ENCODE measurements around the gene STARD3NL. TPM values are rescaled to one million over a fixed set of nuclear protein-coding genes. Genes with fewer than 3 reads are reported as not detected.
"Not testable (repeated sequence)": the region's sequence is repeated elsewhere in the genome, so short reads cannot be mapped to it uniquely, and the experiment has no call there.

Gene STARD3NL
- total RNA-seq, 2 donors from 2014 or later = 37.0 to 41.8 TPM

DNA sequence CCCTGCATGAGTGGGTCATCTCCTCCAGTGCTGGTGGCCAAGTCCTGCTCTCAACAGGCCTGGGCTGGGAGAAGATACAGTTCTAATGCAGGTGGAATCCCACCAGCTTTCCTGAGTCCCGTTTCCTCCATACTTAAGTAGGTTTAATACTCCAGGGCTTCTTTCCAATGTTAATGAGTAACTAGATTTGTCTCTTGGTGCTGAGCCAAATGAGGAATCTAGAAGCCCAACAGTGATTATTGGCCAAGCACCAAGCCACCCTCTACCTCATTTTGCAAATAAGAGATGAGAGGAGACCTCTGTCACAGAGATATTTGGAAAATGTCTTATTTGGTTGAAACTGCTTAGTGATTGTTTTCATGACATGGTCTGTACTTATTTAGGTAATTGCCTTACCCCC lies 37.1 kb downstream of the STARD3NL start:
- DNase-seq (ENCODE audit: low spot score) = no peak
- intact Hi-C loops (cut with DNase I) = loop anchor here in 1 of 2 donors (10.0 kb wide), 1 partner anchor 770 kb away; the partner anchor contains the start of gene ELMO1

DNA sequence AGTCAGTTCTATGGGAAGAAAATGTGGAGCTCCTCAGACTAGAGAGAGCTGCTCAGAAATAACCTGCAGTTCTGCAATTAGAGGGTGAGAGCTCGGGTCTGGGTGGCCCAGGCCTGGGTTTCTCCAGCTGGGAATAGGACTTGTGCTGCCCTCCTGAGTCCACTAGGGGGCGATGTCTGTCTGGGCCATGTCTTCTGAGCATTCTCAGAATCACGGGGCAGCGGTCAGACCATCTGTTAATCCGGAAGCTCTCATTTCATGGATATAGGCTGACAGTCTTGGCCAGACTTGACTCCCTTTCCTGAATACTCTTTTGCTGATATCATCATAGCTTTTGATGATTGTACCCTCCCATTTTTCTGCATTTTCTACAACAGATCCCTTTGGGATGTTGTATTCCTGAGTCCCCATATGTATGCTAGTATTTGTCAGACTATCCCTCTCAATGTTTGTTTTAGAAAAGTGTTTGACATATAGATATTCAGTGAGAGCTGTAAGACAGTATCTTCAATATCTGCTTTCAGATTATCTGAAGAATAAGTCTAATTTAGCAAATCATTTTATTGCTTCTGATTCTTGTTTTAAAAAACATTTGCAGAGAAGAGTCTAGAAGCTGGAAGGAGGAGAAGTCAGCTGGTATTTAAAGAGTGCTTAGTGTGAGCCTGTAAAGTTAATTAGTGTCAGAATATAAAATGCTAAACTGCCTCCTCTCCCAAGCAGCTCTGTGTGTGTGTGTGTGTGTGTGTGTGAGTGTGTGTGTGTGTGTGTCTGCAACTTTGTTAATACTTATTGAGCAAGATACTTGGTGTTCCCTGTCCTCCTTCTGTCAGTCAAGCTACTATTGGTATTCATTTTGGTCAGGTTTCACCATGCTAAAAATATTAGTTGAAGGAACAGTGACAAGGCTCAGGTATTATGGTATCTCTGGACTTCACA lies 38.0 kb downstream of the STARD3NL start:
- peak; percentile 94 for DNase-seq (ENCODE audit: low spot score)
- intact Hi-C loops (cut with DNase I) = loop anchor here in 1 of 2 donors (10.0 kb wide), 1 partner anchor 771 kb away; the partner anchor contains the start of gene ELMO1

DNA sequence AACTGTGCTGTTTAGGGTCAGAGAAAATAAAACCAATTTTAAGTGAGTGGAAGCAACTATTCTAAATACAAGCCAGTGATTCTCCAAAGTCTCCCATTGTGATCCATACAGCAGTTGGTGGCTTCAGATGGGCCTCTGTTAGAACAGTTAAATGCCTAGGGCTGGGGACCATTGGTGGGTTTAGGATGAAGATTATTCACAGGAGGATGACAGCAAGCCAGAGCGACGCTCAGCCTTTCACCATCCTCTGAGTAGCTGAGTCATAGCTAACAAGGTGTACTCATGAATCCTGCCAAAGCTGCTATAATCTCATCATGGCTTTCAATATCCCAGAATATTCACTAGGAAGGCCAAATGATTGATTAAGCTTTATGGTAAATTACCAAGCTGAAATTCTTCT lies 39.6 kb downstream of the STARD3NL start:
- DNase-seq (ENCODE audit: low spot score) = no peak
- intact Hi-C loops (cut with DNase I) = loop anchor here in 1 of 2 donors (10.0 kb wide), 1 partner anchor 773 kb away; the partner anchor contains the start of gene ELMO1

DNA sequence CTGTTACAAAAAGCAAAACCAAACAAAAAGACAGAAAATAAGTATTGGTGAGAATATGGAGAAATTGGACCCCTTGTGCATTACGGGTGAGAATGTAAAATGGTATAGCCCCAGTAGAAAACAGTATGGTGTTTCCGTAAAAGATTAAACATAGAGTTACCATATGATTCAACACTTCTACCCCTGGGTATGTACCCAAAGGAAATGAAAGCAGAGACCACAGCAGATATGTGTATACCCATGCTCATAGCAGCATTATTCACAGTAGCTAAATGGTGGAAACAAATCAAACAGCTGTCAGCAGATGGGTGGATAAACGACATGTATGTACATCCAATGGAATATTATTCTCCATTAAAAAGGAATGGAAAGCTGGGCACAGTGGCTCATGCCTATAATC lies 42.4 kb downstream of the STARD3NL start:
- no peak for DNase-seq (ENCODE audit: low spot score)
- intact Hi-C loops (cut with DNase I) = loop anchor here (5.0 to 10.0 kb wide), 3 partner anchors 113 to 316 kb away; partner anchors contain the start of gene SFRP4 (in 1 of the 2)

DNA sequence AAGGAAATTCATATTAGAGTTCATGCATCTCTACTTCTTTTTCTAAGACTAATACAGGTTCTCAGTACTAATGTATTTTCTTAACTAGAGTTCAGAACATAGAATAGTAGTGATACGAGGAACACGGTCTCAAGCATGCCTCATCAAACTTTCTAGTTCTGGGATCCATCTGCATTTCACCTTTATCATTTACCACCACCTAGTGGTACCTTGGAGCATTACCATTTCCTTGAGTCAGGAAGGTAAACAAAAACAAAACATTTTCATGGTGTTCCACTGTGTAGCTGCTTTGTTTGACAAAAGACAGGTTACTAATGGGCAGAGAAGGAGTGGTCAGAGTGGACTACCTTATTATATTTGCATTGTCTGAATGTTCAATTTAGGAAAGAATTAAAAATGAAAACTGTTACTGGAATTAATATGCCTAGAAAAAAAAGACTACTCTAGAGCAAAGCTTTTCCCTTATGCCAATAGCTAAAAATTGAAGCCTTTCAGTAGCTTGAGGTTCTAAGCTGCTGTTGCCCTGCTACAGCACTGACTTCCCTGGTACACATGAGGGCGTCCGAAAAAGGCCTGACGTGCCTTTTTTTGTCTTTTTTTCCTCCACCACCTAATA lies 44.5 kb downstream of the STARD3NL start:
- intact Hi-C loops (cut with DNase I) = loop anchor here (5.0 to 10.0 kb wide), 3 partner anchors 115 to 318 kb away; partner anchors contain the start of gene SFRP4 (in 1 of the 2)
- DNase-seq (ENCODE audit: low spot score) = no peak

DNA sequence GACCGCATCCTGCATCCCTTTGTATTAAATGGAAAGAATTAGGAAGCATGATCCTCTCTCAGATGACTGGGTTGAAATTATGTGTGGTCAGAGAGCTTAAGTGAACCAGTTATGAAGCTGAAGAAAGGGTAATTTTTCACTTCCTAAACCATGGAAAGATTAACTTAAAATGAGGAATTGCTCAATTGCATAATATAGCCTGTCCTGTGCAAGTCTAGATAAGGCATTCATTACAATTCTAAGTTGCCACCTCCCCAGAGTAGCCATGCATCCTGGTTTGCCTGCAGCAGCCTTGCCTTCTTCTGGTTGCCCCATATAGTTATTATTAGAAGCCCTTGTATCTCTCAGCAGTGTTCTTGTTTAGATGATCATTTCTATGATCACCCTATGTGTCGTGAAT lies 45.3 kb downstream of the STARD3NL start:
- DNase-seq (ENCODE audit: low spot score) = no peak
- intact Hi-C loops (cut with DNase I) = loop anchor here (5.0 to 10.0 kb wide), 3 partner anchors 116 to 319 kb away; partner anchors contain the start of gene SFRP4 (in 1 of the 2)

DNA sequence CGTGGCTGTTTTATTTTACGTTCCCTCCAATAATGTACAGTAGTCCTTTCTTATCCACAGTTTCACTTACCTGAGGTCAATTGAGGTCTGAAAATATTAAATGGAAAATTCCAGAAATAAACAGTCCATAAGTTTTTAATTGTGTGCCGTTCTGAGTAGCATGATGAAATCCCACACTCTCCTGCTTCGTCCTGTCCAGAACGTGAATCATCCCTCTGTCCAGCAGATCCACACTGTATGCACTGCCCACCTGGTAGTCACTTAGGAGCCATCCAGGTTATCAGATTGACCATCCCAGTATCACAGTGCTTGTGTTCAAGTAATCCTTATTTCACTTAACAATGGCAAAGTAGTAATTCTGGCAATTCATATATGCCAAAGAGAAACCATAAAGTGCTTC lies 46.3 kb downstream of the STARD3NL start:
- no peak for DNase-seq (ENCODE audit: low spot score)
- intact Hi-C loops (cut with DNase I) = loop anchor here (5.0 to 10.0 kb wide), 3 partner anchors 117 to 320 kb away; partner anchors contain the start of gene SFRP4 (in 1 of the 2)

DNA sequence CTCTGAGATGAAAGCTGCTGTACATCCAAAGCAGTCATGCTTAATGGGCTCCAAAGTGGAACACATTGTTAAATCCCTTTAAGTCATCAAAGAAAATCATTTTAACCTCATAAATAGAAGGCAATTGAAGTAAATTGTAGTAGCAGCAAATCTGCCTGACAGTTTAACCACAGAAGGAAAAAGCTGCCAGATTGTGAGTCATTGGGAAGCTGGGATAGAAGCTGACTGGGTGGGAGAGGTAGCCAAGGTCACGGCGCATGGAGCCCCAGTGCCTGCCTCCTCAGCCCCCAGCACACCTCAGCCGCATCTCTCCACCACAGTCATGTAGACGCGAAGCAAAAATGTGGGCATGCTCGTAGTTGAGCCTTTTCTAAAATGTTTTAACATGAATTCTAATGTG lies 51.3 kb downstream of the STARD3NL start:
- intact Hi-C loops (cut with DNase I) = loop anchor here in 1 of 2 donors (10.0 kb wide), 1 partner anchor 325 kb away; no protein-coding TSS in a partner anchor
- no peak for DNase-seq (ENCODE audit: low spot score)

DNA sequence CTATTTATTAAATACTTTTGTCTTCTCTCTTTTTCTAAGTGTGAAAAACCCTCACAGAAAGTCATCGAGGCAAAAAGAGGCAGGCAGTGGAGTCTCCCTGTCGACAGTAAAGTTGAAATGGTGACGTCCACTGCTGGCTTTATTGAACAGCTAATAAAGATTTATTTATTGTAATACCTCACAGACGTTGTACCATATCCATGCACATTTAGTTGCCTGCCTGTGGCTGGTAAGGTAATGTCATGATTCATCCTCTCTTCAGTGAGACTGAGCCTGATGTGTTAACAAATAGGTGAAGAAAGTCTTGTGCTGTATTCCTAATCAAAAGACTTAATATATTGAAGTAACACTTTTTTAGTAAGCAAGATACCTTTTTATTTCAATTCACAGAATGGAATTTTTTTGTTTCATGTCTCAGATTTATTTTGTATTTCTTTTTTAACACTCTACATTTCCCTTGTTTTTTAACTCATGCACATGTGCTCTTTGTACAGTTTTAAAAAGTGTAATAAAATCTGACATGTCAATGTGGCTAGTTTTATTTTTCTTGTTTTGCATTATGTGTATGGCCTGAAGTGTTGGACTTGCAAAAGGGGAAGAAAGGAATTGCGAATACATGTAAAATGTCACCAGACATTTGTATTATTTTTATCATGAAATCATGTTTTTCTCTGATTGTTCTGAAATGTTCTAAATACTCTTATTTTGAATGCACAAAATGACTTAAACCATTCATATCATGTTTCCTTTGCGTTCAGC lies 52.0 kb downstream of the STARD3NL start:
- intact Hi-C loops (cut with DNase I) = loop anchor here in 1 of 2 donors (10.0 kb wide), 1 partner anchor 325 kb away; no protein-coding TSS in a partner anchor
- DNase-seq (ENCODE audit: low spot score) = no peak

DNA sequence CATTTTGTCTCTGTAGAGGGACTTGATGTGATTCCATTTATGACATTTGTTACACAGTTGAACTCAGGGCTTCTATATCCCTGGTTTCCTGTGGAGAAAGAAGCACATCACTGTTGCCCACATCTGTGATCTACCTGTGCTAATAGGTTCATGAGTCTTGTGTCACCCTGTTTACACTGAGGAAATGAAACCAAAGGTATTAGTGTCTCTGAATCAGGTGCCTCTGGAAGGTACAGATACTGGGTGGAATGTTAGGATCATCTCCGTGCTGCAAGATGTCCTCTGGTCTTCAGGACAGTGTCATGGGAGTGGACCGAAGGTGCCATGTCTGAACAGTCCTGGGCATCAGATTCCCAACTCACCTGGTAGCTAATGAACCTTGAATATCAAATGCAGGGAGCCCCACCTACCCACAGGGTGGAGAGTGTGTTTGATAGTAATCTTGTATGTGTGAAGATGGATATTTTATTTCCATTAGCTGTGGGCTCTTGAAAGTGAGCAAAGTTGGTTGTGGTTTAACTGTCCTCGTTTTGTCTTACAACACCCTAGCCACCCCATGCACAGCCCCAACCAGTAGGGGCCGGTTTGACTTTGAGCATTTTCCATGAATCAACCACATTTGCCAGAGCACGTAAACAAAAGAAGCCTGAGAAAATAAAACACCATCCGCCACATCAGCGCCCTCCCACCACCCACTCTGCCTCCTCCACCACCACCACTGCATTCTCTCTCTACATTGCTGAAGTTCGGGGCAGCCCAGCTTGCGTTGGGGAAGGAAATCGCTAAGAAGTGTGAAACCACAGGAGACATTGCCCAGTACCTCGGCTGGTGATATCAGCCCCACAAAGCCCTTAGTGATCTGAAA lies 54.7 kb downstream of the STARD3NL start:
- intact Hi-C loops (cut with DNase I) = no loop called here
- DNase-seq (ENCODE audit: low spot score) = peak; percentile 77

DNA sequence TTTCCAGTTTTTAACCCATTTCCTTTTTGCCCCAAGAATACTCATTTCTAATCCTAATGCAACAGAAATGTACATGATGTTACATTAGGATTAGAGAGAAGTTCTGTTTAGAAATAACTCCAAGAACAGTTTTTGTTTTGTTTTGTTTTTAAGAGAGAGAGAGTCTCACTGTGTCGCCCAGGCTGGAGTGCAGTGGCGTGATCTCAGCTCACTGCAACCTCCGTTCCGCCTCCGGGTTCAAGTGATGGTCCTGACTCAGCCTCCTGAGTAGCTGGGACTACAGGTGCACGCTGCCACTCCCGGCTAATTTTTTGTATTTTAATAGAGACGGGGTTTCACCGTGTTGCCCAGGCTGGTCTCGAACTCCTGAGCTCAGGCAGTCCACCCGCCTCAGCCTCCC lies 56.7 kb downstream of the STARD3NL start:
- intact Hi-C loops (cut with DNase I) = loop anchor here in 1 of 2 donors (5.0 kb wide), 1 partner anchor 1797 kb away; no protein-coding TSS in a partner anchor
- DNase-seq (ENCODE audit: low spot score) = not testable (repeated sequence)

DNA sequence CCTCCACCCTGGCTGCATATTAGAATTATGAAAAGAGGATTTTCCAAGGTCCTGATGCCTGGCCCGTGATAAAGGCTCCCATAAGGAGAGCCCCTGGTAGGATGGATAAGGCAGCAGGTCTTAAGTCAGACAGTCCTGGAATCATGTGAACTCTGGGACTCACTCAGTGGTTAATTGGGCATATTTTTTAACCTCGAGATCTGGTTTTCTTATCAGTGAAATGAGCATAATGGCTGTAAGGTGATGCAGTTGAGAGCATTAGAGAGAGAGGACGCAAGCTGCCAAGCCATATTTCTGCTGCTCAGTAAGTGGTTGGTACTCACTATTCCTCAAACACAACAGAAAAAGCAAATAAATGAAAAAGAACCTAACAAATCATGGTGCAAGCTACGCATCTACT lies 57.6 kb downstream of the STARD3NL start:
- DNase-seq (ENCODE audit: low spot score) = no peak
- intact Hi-C loops (cut with DNase I) = loop anchor here in 1 of 2 donors (5.0 kb wide), 1 partner anchor 1798 kb away; no protein-coding TSS in a partner anchor

DNA sequence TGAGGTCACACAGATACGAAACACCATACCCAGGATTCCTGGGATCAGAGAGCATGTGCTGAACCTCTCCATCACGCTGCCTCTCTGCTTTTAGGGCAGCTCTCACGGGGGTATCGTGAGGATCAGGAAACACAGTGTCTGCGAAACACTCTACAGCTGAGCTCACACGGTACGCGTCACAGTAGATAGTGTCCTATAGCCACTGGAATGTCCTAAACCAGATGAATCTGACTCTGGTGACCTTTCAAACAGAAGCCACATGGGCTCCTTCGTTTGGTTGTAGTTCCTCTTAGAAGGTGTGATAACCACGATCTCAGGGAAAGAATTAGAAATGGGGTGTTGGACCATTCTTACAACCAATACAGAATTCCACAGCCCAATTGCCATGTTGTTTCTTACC lies 61.1 kb downstream of the STARD3NL start:
- intact Hi-C loops (cut with DNase I) = loop anchor here in 1 of 2 donors (5.0 kb wide), 1 partner anchor 1802 kb away; no protein-coding TSS in a partner anchor
- not testable (repeated sequence) for DNase-seq (ENCODE audit: low spot score)

DNA sequence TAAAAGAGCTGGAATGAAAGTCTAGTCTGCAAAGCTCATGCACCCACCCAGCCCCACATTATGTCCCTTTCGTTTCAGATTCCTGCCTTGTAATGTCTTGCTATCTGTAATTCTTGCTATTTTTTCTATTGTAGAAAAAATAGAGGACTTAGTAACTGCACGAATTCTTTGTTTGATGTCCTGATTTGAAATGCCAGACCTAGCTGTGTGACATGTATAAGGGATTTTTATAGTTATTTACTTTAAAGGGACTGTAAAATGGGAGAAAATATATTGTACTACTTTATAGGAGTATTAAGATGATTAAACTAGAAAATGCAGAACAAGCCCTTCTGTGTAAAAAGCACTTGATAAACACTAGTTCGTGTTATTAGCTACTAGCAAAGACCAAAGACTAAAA lies 63.0 kb downstream of the STARD3NL start:
- intact Hi-C loops (cut with DNase I) = no loop called here
- DNase-seq (ENCODE audit: low spot score) = no peak

DNA sequence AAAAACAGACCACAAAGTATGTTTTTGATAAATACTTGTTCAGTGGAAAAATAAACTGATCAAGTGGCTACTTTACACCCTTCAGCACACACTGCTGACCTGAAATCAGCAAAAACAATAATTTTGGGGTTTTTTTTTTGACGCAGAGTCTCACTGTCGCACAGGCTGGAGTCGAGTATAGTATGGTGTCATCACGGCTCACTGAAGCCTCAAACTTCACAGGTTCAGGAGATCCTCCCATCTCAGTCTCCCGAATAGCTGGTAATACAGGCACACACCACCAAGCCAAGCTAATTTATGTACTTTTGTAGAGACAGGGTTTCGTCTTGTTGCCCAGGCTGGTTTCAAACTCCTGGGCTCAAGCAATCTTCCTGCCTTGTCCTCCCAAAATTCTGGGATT lies 64.8 kb downstream of the STARD3NL start:
- DNase-seq (ENCODE audit: low spot score) = no peak
- intact Hi-C loops (cut with DNase I) = no loop called here

DNA sequence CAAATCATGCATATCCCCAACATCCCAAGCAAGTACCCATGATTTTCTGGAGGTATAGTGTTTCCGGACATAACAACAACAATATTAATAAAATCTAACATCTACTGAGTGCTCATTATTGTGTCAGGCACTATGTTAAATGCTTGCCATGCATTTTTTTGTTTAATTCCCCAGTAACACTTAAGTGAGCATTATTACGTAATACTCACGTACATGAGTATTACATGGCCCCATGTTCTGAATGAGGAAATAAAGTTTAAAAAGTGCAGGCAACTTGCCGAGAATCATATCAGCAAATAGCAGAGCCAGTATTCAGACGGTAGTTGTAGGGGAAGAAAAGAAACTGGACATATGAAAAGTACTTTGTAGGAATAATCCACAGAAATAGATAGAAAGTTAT lies 65.3 kb downstream of the STARD3NL start:
- intact Hi-C loops (cut with DNase I); DNase-seq (ENCODE audit: low spot score): not testable (repeated sequence)

DNA sequence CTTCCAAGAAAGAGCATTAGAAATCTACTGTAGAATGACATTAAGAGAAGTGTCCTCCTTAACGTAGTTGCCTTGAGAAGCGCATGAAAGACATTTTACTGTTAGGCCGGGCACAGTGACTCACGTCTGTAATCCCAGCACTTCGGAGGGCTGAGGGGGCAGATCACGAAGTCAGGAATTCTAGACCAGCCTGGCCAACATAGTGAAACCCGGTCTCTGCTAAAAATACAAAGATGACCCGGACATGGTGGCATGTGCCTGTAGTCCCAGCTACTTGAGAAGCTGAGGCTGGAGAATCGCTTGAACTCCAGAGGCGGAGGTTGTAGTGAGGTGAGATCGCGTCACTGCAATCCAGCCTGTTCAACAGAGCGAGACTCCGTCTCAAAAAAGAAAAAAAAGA lies 66.5 kb downstream of the STARD3NL start:
- intact Hi-C loops (cut with DNase I) = no loop called here
- no peak for DNase-seq (ENCODE audit: low spot score)

DNA sequence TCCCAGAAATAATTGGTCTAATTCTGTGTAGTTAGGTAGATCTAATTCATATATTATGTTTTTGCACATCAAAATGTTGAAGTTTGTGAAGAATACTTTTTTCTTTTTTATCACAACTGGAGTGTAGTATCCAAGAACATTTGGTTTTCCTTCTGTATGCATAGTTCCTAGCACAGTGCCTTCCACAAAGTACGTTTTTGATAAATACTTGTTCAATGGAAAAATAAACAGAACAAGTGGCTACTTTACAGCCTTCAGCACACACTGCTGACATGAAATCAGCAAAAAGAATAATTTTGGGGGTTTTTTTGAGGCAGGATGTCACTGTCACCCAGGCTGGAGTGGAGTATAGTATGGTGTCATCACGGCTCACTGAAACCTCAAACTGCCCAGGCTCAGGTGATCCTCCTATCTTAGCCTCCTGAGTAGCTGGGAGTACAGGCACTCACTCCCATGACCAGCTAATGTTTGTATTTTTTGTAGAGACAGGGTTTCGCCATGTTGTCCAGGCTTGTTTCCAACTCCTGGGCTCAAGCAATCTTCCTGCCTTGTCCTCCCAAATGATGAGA lies 67.4 kb downstream of the STARD3NL start:
- no peak for DNase-seq (ENCODE audit: low spot score)
- intact Hi-C loops (cut with DNase I) = no loop called here
